HCT116 (cell line): Measurements from ENCODE around the gene PPARGC1A. TPM values are rescaled to one million over a fixed set of nuclear protein-coding genes. Genes with fewer than 3 reads are reported as not detected.

Source experiments
- ATAC-seq: fragments of 200-7000 bp; cut with Tn5 transposase; 2 replicates; pipeline ENCODE4 v1.9.1; 2020; ENCODE audit warnings: mild to moderate bottlenecking, moderate library complexity
- BruUV-seq: library from RNA; stranded (reverse); fragments of 400-500 nt; replicated peaks from 2 replicates; lab custom pipeline; 2021; lab: Mats Ljungman, UMichigan
- CTCF ChIA-PET: fragments of 300-600 bp; sonication (Branson Sonifier 250); formaldehyde crosslinking; loops from one replicate; lab custom pipeline; 2021; ENCODE audit warnings: antibody characterized with exemption; lab: Charles Lee
- POLR2A ChIA-PET: fragments of 300-600, 350-600 bp; sonication (Branson Sonifier 250); formaldehyde crosslinking; loops from one replicate; lab custom pipeline; 2021; ENCODE audit warnings: antibody characterized with exemption; lab: Charles Lee
- RAD21 ChIA-PET, 2 experiments: fragments of 300-600 bp; sonication (Branson Sonifier 250); formaldehyde crosslinking; loops; one replicate each; lab custom pipeline; 2023; ENCODE audit warnings: low total read pairs in 2 of 2; ENCODE audit not compliant: uncharacterized antibody in 2 of 2, unreplicated experiment in 2 of 2, low non-redundant PET in 1 of 2; lab: Charles Lee
- DNase-seq: peaks from one replicate; pipeline ENCODE4 v3.0.0-alpha.2; 2010; ENCODE audit warnings: low read depth, low spot score
- H2AFZ ChIP-seq: fragments of 200-600 bp; shearing (Covaris generic), sonication (generic); 2 replicates; pipeline ENCODE4 v1.6.1; 2017; ENCODE audit warnings: low read depth, mixed run types, mixed read lengths, antibody characterized with exemption, low read length; ENCODE audit not compliant: poor library complexity, severe bottlenecking
- H3K27ac ChIP-seq: 2 replicates; pipeline ENCODE4 v1.5.1; 2012; ENCODE audit warnings: low read depth, low read length
- H3K27me3 ChIP-seq: fragments of 200-600 bp; sonication (generic); 2 replicates; pipeline ENCODE4 v1.6.1; 2016; ENCODE audit warnings: mixed run types, low read length, mixed read lengths; ENCODE audit not compliant: insufficient read depth
- H3K36me3 ChIP-seq, 2 experiments: fragments of 200-500 bp in 1 of 2; fragments of 200-600 bp in 1 of 2; sonication (Bioruptor generic) in 1 of 2; sonication (generic) in 1 of 2; 2 replicates each; pipeline versions ENCODE4 v1.5.1 to v1.6.1; 2014 to 2016; ENCODE audit warnings: low read length in 2 of 2, inconsistent platforms in 1 of 2, mixed read lengths in 1 of 2, mixed run types in 1 of 2; ENCODE audit not compliant: insufficient read depth in 2 of 2, control insufficient read depth in 1 of 2
- H3K4me1 ChIP-seq, 2 experiments: fragments of 200-600 bp in 1 of 2; sonication (generic) in 1 of 2; 2 replicates each; pipeline versions ENCODE4 v1.5.1 to v1.6.1; 2012 to 2017; ENCODE audit warnings: low read length in 2 of 2, inconsistent platforms in 1 of 2, mild to moderate bottlenecking in 1 of 2, mixed read lengths in 1 of 2, mixed run types in 1 of 2, moderate library complexity in 1 of 2; ENCODE audit not compliant: insufficient read depth in 2 of 2, control insufficient read depth in 1 of 2
- H3K4me2 ChIP-seq: fragments of 200-600 bp; sonication (generic); 2 replicates; pipeline ENCODE4 v1.6.1; 2017; ENCODE audit warnings: mixed run types, low read length, mixed read lengths
- H3K4me3 ChIP-seq, 2 experiments: fragments of 200-600 bp in 1 of 2; sonication (generic) in 1 of 2; replicated peaks in 1 of 2; 2 replicates each; pipeline ENCODE4 v1.5.1; 2011 to 2016; ENCODE audit warnings: low read length in 2 of 2, control low read depth in 1 of 2, low read depth in 1 of 2, mild to moderate bottlenecking in 1 of 2, mixed read lengths in 1 of 2, mixed run types in 1 of 2
- H3K79me2 ChIP-seq: fragments of 200-600 bp; sonication (generic); 2 replicates; pipeline ENCODE4 v1.6.1; 2017; ENCODE audit warnings: mild to moderate bottlenecking, mixed run types, low read length, moderate library complexity, mixed read lengths; ENCODE audit not compliant: insufficient read depth
- H3K9ac ChIP-seq: fragments of 200-600 bp; sonication (generic); 2 replicates; pipeline ENCODE4 v1.6.1; 2016; ENCODE audit warnings: low read length, mixed read lengths
- H3K9me2 ChIP-seq: fragments of 200-600 bp; sonication (generic), shearing (Covaris generic); 2 replicates; pipeline ENCODE4 v1.6.1; 2017; ENCODE audit warnings: mixed run types, mild to moderate bottlenecking, moderate library complexity; ENCODE audit not compliant: insufficient read depth
- H3K9me3 ChIP-seq, 2 experiments: fragments of 200-500 bp in 1 of 2; fragments of 200-600 bp in 1 of 2; sonication (Bioruptor generic) in 1 of 2; sonication (generic) in 1 of 2; 2 replicates each; pipeline ENCODE4 v1.6.1; 2014 to 2017; ENCODE audit warnings: low read length in 2 of 2, mixed read lengths in 2 of 2, inconsistent platforms in 1 of 2, low read depth in 1 of 2, mild to moderate bottlenecking in 1 of 2, mixed run types in 1 of 2, moderate library complexity in 1 of 2; ENCODE audit not compliant: control insufficient read depth in 1 of 2, insufficient read depth in 1 of 2
- H4K20me1 ChIP-seq: fragments of 200-600 bp; sonication (generic), shearing (Covaris generic); 2 replicates; pipeline ENCODE4 v1.6.1; 2017; ENCODE audit warnings: mixed run types, mild to moderate bottlenecking, moderate library complexity; ENCODE audit not compliant: insufficient read depth
- ATF3 ChIP-seq: IDR thresholded peaks from 2 replicates; pipeline ENCODE4 v1.6.1; 2012
- CBX3 ChIP-seq: IDR thresholded peaks from 2 replicates; pipeline ENCODE4 v1.6.1; 2012; ENCODE audit warnings: low read depth
- CEBPB ChIP-seq: IDR thresholded peaks from 2 replicates; pipeline ENCODE4 v1.6.1; 2012; ENCODE audit warnings: low read depth
- EGR1 ChIP-seq: IDR thresholded peaks from 2 replicates; pipeline ENCODE4 v1.6.1; 2012; ENCODE audit warnings: low read depth
- ELF1 ChIP-seq: IDR thresholded peaks from 2 replicates; pipeline ENCODE4 v1.6.1; 2012; ENCODE audit warnings: low read depth, borderline replicate concordance
- EZH2 ChIP-seq: fragments of 200-600 bp; sonication (generic); IDR thresholded peaks from 2 replicates; pipeline ENCODE4 v1.6.1; 2017; ENCODE audit warnings: antibody characterized with exemption, mixed run types
- FOSL1 ChIP-seq: IDR thresholded peaks from 2 replicates; pipeline ENCODE4 v1.6.1; 2012; ENCODE audit warnings: low read depth
- JUND ChIP-seq: IDR thresholded peaks from 2 replicates; pipeline ENCODE4 v1.6.1; 2012
- POLR2AphosphoS5 ChIP-seq: IDR thresholded peaks from 2 replicates; pipeline ENCODE4 v1.6.1; 2011; ENCODE audit warnings: mild to moderate bottlenecking, low read depth, low read length, moderate library complexity
- REST ChIP-seq: IDR thresholded peaks from 2 replicates; pipeline ENCODE4 v1.6.1; 2012; ENCODE audit warnings: low read depth
- SIN3A ChIP-seq: IDR thresholded peaks from 2 replicates; pipeline ENCODE4 v1.6.1; 2012; ENCODE audit warnings: low read depth
- SP1 ChIP-seq: IDR thresholded peaks from 2 replicates; pipeline ENCODE4 v1.6.1; 2012; ENCODE audit warnings: low read depth
- SRF ChIP-seq: IDR thresholded peaks from 2 replicates; pipeline ENCODE4 v1.6.1; 2012; ENCODE audit warnings: low read depth
- TCF7L2 ChIP-seq: IDR thresholded peaks from 2 replicates; pipeline ENCODE4 v1.7.0; 2011; ENCODE audit warnings: borderline replicate concordance, inconsistent platforms; ENCODE audit not compliant: insufficient read depth, insufficient read length; ENCODE audit errors: extremely low read depth
- YY1 ChIP-seq: IDR thresholded peaks from 2 replicates; pipeline ENCODE4 v1.6.1; 2011; ENCODE audit warnings: low read length, low read depth, moderate library complexity, mild to moderate bottlenecking; ENCODE audit not compliant: insufficient replicate concordance; ENCODE audit errors: extremely low read depth
- ZFX ChIP-seq: fragments of 450-650 bp; IDR thresholded peaks from 2 replicates; pipeline ENCODE4 v1.6.1; 2017
- ZNF274 ChIP-seq: fragments of 200-500 bp; sonication (Bioruptor generic); IDR thresholded peaks from 2 replicates; pipeline ENCODE4 v1.6.1; 2014; ENCODE audit warnings: mild to moderate bottlenecking, low read depth, low read length, inconsistent platforms
- intact Hi-C: fragments of 100-400 bp; cut with micrococcal nuclease; formaldehyde crosslinking; loops from 2 replicates; pipeline ENCODE4 v1.10.0; 2022
- total RNA-seq: library from RNA; stranded (reverse); gene quantifications from one replicate; pipeline ENCODE4 v1.2.1, GENCODE V29; 2021; ENCODE audit not compliant: unreplicated experiment

Gene PPARGC1A
- total RNA-seq, 1 experiment from 2014 or later = not detected

- TF ChIP-seq REST = no peak
- no peak for TF ChIP-seq EZH2
- TF ChIP-seq SP1 = no peak
- no peak for TF ChIP-seq JUND
- TF ChIP-seq, all 23 proteins: peak for 0
These were observed 15.3 kb downstream of the PPARGC1A start (continued) for GRCh38 chr4:23874536-23874901.

GRCh38 chr4:23873717-23874535, 15.9 kb downstream of the PPARGC1A start:
- Histone ChIP-seq H3K9ac (no peak overlapping the region), H3K4me2 (no peak overlapping the region), H3K36me3 (no peaks in the 10 kb centered on the region), H3K27ac (no peak overlapping the region), H3K9me2 (no peaks in the 10 kb centered on the region), H3K9me3 (peaks cover 0 to 9% of the 10 kb centered on the region in 2 experiments; a peak in 2 of 4 replicates), H2AFZ (no peak overlapping the region), H3K4me1 (no peaks in the 10 kb centered on the region), H4K20me1 (no peaks in the 10 kb centered on the region), H3K27me3 (no peaks in the 10 kb centered on the region), H3K4me3 (no peak overlapping the region), H3K79me2 (no peaks in the 10 kb centered on the region)
- no peak for DNase-seq
- ATAC-seq = no peak
- POLR2A ChIA-PET = no interaction called here
- RAD21 ChIA-PET = no interaction called here
- CTCF ChIA-PET = no interaction called here
- intact Hi-C loops = no loop called here
- TF ChIP-seq SRF (no peak), SIN3A (no peak), CBX3 (no peak), JUND (no peak), YY1 (no peak), EZH2 (no peak), TCF7L2 (no peak), FOSL1 (no peak), REST (no peak), ZNF274 (no peak), EGR1 (no peak), CEBPB (no peak), ZFX (no peak), POLR2AphosphoS5 (no peak), ELF1 (no peak), ATF3 (no peak)
- no TSS peak for BruUV-seq
